Left ventricle myocardium inferior (tissue), 1 donor: ENCODE data around the gene DDX50. TPM values are rescaled to one million over a fixed set of nuclear protein-coding genes. Genes with fewer than 3 reads are reported as not detected.
A peak's percentile ranks its signal among the peaks of the same experiment; 100 is the strongest.

Source experiments
- DNase-seq: peaks from one replicate; pipeline ENCODE4 v3.0.0-alpha.2; 2020
- H3K27ac ChIP-seq: fragments of 200-600 bp; replicated peaks from 2 replicates; pipeline ENCODE4 v1.8.0; 2021
- H3K27me3 ChIP-seq: fragments of 200-600 bp; 2 replicates; pipeline ENCODE4 v1.8.0; 2021; ENCODE audit warnings: low read depth
- H3K36me3 ChIP-seq: fragments of 200-600 bp; 2 replicates; pipeline ENCODE4 v1.8.0; 2021
- H3K4me1 ChIP-seq: fragments of 200-600 bp; 2 replicates; pipeline ENCODE4 v1.8.0; 2021
- H3K4me3 ChIP-seq: fragments of 200-600 bp; 2 replicates; pipeline ENCODE4 v1.8.0; 2021; ENCODE audit warnings: mild to moderate bottlenecking, moderate library complexity
- H3K9me3 ChIP-seq: fragments of 200-600 bp; replicated peaks from 2 replicates; pipeline ENCODE4 v1.8.0; 2021
- intact Hi-C: fragments of 100-400 bp; cut with micrococcal nuclease; formaldehyde crosslinking; loops from one replicate; pipeline ENCODE4 v1.11.0; 2022
- total RNA-seq: library from RNA; stranded (reverse); fragmentation: NEBNext Ultra II Directional; extraction: Animal tissue kit (Norgen Biotek cat#: 25700); gene quantifications from one replicate; pipeline ENCODE4 v1.2.1, GENCODE V29; 2021
- TF ChIP-seq, protein P1 (sequence below): fragments of 200-600 bp; IDR thresholded peaks from 2 replicates; pipeline ENCODE4 v1.8.0; 2021; ENCODE audit warnings: antibody characterized with exemption, mild to moderate bottlenecking, borderline replicate concordance
- donor health status: DM: no; HTN: yes; CAD: no; lungs with severe emphysema.

The DDX50 gene
- total RNA-seq, 1 donor from 2014 or later: 20.2 TPM

DNA sequence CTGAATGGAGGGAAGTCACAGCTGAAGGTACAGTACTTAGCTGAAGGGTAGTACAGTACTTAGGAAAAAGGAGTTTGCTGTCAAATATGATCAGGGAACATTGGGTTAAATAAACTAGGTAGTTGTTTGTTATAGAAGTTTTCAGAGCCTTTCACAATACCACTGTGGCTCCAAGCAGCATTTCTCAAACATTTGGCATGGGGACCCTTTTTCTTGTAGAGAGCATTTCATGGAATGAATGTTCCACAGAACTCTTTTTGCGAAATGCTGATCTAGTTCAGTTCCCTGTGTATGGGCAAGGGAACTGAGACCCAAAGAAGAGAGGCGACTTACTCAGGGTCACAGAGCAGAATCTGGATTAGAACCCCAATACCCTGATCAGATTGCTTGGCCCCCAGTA lies 31.5 kb upstream of the DDX50 start:
- no peak for DNase-seq
- intact Hi-C loops: no loop called here
- H3K27me3 ChIP-seq: no peaks in the 10 kb centered on the region
- no peak overlapping the region for H3K4me3 ChIP-seq
- no peaks in the 10 kb centered on the region for H3K9me3 ChIP-seq
- TF ChIP-seq, protein P1, sequence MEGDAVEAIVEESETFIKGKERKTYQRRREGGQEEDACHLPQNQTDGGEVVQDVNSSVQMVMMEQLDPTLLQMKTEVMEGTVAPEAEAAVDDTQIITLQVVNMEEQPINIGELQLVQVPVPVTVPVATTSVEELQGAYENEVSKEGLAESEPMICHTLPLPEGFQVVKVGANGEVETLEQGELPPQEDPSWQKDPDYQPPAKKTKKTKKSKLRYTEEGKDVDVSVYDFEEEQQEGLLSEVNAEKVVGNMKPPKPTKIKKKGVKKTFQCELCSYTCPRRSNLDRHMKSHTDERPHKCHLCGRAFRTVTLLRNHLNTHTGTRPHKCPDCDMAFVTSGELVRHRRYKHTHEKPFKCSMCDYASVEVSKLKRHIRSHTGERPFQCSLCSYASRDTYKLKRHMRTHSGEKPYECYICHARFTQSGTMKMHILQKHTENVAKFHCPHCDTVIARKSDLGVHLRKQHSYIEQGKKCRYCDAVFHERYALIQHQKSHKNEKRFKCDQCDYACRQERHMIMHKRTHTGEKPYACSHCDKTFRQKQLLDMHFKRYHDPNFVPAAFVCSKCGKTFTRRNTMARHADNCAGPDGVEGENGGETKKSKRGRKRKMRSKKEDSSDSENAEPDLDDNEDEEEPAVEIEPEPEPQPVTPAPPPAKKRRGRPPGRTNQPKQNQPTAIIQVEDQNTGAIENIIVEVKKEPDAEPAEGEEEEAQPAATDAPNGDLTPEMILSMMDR: no peak
- no peak overlapping the region for H3K27ac ChIP-seq
- H3K36me3 ChIP-seq: no peaks in the 10 kb centered on the region
- peaks cover 10% of the 10 kb centered on the region for H3K4me1 ChIP-seq

DNA sequence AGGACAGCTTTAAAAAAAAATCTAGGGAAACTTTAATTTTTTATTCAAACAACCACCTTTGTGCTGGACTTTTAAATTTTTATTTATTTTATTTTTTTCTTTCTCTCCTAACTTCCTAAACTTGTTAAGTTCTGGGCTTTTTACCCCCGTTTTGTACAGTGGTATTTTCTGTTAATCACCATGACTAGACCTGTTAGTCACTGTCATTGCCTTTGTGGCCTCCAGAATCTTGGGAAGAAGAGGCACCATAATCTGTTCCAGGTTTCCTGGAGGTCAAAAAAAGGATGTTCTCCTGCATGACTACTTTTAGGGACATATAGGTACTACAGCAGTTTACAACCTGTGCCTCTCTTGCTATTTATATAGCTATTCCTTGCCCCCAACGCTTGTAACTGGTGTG lies 31.1 kb upstream of the DDX50 start:
- intact Hi-C loops: no loop called here
- Histone ChIP-seq H3K36me3 (no peaks in the 10 kb centered on the region), H3K4me1 (peaks cover 10% of the 10 kb centered on the region), H3K27ac (peak overlapping the region; percentile 68), H3K9me3 (no peaks in the 10 kb centered on the region), H3K4me3 (no peak overlapping the region), H3K27me3 (no peaks in the 10 kb centered on the region)
- TF ChIP-seq, protein P1: no peak
- DNase-seq: no peak

DNA sequence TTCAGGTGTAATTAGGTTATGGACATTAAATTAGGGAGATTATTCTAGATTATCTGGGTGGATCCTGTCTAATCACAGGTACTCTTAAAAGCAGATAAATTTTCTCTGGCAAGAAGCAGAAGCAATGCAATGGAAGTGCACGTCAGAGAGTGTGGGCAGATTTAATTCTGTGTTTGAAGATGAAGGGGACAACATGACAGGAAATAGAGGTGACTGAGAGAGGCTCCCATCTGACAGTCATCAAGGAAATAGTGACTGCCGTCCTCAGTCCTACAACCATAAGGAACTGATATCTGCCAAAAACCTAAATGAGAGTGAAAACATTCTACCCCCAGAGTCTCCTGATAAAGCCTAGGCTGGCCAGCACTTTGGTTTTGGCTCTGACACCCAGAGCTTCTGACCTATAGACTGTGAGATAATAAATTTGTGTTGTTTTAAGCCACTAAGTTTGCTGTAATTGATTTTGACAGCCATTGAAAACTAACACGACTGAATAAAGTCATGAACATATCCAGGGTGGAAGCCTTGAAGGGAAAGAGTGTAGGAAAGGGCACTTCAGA lies 30.5 kb upstream of the DDX50 start:
- intact Hi-C loops: no loop called here
- no peaks in the 10 kb centered on the region for H3K36me3 ChIP-seq
- DNase-seq: no peak

DNA sequence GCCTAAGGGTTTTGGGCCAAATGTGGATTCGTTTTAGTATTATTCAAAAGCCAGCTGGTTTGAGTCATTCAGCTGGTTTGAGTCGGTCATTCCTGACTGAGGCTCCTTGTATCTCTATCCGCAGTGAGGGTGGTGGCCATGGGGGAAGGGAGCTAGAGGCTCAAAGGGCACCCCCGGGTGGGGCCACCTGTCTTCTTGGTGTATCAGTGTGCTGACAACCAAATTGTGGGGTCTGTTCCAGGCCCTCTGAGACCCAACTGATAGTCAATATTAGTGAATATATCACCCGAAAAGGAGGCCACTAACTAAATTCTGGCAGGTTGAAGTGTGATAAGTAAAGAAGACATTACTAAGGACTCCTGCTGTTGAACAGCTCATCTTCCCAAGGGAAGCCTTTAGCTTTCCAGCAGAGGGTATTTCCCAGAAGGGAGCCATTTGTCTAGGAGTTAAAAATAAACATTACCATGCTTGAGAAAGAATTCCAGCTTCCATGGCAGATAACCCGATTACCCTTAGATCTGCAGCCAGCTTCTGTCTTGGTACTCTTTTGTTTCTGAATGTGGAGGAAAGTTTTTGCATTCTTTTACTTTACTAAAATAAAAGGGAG lies 29.9 kb upstream of the DDX50 start:
- no peaks in the 10 kb centered on the region for H3K36me3 ChIP-seq
- no peaks in the 10 kb centered on the region for H3K27me3 ChIP-seq
- intact Hi-C loops: no loop called here
- H3K27ac ChIP-seq: peak overlapping the region; percentile 68
- no peak for DNase-seq
- no peaks in the 10 kb centered on the region for H3K9me3 ChIP-seq
- H3K4me1 ChIP-seq: peaks cover 10% of the 10 kb centered on the region
- TF ChIP-seq, protein P1: no peak
- no peak overlapping the region for H3K4me3 ChIP-seq

More for the DNA sequence above, 30.5 kb upstream of the DDX50 start:
- H3K4me1 ChIP-seq: peaks cover 10% of the 10 kb centered on the region
- H3K27me3 ChIP-seq: no peaks in the 10 kb centered on the region
- TF ChIP-seq, protein P1: no peak
- peak overlapping the region; percentile 68 for H3K27ac ChIP-seq
- no peaks in the 10 kb centered on the region for H3K9me3 ChIP-seq
- H3K4me3 ChIP-seq: no peak overlapping the region

DNA sequence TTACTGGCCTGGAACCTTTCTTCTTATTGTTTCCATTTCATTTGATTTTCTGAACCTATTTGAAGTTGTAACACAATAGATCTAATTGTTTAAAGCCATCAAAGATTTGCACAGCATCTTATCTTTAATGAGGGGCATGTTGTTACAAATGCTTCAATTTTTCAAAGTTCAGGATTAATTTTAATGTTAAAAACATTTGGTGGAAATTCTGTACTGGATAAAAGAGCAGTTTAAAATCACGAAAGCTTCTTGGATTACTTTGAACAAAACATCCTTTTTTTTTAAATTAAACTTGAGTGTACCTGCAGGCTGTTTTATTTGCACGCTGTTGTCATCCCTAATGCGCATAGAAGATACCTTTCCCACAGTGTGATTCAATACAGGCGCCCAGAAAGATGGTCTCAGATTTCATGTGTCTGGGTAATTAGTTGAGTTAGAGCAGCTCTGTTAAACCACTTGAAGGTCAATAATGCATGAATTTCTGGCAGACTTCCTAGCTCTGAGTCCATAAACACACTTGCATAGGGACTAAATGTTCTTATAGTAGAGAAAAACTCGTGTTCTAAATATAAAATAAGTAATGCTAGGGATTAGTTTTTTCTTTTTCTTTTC lies 29.3 kb upstream of the DDX50 start:
- no peak for DNase-seq

More for the DNA sequence above, 29.3 kb upstream of the DDX50 start:
- peak overlapping the region; percentile 76 for H3K27ac ChIP-seq
- intact Hi-C loops: no loop called here
- no peaks in the 10 kb centered on the region for H3K36me3 ChIP-seq
- peaks cover 10% of the 10 kb centered on the region for H3K4me1 ChIP-seq
- TF ChIP-seq, protein P1: no peak
- no peak overlapping the region for H3K4me3 ChIP-seq
- no peaks in the 10 kb centered on the region for H3K27me3 ChIP-seq
- no peaks in the 10 kb centered on the region for H3K9me3 ChIP-seq
